Measurements from ENCODE around the gene UPK3BL2.
"Not testable (repeated sequence)": the region's sequence is repeated elsewhere in the genome, so short reads cannot be mapped to it uniquely, and the experiment has no call there.

UPK3BL2 gene

GRCh38 chr7:102493220-102493935, 50.1 kb downstream of the UPK3BL2 start:
- DNase-seq = not testable (repeated sequence)

GRCh38 chr7:102490529-102491075, 52.9 kb downstream of the UPK3BL2 start:
- DNase-seq = not testable (repeated sequence)

Measured in SIG-M5 (cell line).